VCaP (cell line): ENCODE data around the gene MLXIPL.
A peak's percentile ranks its signal among the peaks of the same experiment; 100 is the strongest.
"Not testable (repeated sequence)": the region's sequence is repeated elsewhere in the genome, so short reads cannot be mapped to it uniquely, and the experiment has no call there.

ENCODE experiments used
- H3K27ac ChIP-seq: fragments of 450-650 bp; 2 replicates; pipeline ENCODE4 v1.5.1; 2017
- TF ChIP-seq, protein P1 (sequence below): fragments of 450-650 bp; conservative IDR thresholded peaks from 2 replicates; pipeline ENCODE4 v1.5.1; 2017; ENCODE audit warnings: mild to moderate bottlenecking, moderate library complexity

Gene MLXIPL

DNA sequence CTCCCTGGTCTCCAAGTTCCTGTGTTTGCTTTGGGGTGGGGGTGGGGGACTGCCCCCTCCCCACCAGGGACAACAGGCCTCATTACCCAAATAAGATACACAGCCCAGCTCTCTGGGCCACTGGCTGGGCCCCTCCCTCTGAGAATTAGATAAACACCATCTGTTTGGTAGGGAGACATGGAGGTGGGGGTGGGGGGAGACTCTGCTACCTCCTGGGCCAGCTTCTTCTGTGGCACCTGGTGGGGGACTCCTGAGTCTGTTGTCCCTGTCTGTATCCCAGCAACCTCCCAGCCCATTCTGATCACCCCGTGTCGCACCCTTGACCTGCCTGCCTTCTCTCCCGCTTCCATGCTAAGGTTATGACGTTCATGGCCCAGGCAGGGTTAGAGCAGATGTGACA, 5.8 kb downstream of the MLXIPL start:
- no peak overlapping the region for H3K27ac ChIP-seq
- TF ChIP-seq, protein P1, sequence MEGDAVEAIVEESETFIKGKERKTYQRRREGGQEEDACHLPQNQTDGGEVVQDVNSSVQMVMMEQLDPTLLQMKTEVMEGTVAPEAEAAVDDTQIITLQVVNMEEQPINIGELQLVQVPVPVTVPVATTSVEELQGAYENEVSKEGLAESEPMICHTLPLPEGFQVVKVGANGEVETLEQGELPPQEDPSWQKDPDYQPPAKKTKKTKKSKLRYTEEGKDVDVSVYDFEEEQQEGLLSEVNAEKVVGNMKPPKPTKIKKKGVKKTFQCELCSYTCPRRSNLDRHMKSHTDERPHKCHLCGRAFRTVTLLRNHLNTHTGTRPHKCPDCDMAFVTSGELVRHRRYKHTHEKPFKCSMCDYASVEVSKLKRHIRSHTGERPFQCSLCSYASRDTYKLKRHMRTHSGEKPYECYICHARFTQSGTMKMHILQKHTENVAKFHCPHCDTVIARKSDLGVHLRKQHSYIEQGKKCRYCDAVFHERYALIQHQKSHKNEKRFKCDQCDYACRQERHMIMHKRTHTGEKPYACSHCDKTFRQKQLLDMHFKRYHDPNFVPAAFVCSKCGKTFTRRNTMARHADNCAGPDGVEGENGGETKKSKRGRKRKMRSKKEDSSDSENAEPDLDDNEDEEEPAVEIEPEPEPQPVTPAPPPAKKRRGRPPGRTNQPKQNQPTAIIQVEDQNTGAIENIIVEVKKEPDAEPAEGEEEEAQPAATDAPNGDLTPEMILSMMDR, result no peak

DNA sequence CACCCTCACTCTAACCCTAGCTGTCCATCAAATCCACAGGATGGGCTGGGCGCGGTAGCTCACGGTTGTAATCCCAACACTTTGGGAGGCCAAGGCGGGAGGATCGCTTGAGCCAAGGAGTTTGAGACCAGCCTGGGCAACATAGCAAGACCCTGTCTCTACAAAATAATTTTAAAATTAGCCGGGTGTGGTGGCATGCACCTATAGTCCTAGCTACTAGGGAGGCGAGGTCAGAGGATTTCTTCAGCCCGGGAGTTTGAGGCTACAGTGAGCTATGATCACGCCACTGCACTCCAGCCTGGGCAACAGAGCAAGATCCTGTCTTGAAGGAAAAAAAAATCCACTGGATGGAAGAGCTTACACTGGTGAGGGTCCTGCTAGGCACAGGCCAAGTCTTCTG, 6.8 kb downstream of the MLXIPL start:
- H3K27ac ChIP-seq, result not testable (repeated sequence)

DNA sequence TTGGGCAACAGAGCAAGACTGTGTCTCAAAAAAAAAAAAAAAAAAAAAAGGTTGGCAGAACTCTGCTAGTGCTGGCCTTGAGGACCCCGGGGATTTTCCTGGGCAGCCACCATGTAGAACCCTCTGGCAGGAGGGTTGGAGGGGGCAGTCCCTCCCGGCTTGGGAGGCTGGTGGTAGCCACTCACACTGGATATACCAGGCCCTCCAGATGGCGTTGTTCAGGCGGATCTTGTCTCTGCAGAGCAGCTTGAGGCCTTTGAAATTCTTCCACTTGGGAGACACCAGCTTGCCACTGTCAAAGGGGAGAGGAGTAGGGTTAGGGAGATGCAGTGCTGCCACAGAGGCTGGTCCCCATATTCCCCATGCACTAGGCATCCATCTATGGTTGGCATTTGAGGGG, 8.4 kb downstream of the MLXIPL start:
- no peak overlapping the region for H3K27ac ChIP-seq

DNA sequence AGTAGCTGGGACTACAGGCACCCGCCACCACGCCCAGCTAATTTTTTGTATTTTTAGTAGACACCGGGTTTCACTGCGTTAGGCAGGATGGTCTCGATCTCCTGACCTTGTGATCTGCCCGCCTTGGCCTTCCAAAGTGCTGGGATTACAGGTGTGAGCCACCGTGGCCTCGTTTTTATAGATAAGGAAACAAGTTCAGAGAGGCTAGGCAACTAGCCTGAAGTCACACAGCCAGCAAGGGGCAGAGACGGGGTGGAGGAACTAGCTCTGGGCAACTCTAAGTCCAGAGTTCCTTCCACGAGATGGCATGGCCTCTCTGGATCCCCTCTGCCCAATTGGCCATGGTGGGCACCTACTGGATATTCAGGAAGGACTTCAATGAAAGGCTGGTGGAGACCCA, 9.4 kb downstream of the MLXIPL start:
- H3K27ac ChIP-seq, result not testable (repeated sequence)

More for the DNA sequence above, 8.4 kb downstream of the MLXIPL start:
- TF ChIP-seq, protein P1, result no peak

DNA sequence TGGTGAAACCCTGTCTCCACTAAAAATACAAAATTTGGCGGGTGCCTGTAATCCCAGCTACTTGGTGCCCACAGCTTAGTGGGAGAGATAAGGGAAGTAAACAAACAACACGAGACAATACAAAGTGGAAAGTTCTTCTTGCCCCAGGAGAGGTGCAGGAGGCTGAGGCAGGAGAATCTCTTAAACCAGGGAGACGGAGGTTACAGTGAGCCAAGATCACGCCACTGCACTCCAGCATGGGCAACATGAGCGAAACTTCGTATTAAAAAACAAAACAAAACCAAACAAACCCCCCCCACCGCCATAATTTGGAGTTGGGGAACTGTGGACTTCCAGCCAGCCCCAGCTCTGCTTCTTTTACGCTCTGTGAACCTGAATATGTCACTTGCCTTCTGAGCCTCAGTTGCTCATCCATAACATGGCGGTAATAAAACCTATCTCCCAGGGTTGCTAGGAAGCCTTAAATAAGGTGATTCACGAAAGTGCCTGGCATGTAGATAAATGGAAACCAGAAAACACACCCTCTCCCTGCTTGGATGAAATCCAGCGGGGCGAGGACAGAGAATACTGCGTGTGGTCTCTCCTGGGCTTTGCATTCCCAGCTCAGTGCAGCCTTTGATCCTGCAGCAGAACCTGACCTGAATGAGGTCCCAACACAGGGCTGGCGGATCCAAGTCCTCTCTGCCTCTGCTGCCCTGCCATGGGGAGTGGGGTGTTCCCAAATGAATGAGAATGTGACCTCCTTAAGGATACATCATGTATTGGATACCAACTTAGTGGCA, 10.2 kb downstream of the MLXIPL start:
- H3K27ac ChIP-seq, result peak overlapping the region; percentile 72; the same call in 1 of the 2 replicates
- TF ChIP-seq, protein P1, result no peak

DNA sequence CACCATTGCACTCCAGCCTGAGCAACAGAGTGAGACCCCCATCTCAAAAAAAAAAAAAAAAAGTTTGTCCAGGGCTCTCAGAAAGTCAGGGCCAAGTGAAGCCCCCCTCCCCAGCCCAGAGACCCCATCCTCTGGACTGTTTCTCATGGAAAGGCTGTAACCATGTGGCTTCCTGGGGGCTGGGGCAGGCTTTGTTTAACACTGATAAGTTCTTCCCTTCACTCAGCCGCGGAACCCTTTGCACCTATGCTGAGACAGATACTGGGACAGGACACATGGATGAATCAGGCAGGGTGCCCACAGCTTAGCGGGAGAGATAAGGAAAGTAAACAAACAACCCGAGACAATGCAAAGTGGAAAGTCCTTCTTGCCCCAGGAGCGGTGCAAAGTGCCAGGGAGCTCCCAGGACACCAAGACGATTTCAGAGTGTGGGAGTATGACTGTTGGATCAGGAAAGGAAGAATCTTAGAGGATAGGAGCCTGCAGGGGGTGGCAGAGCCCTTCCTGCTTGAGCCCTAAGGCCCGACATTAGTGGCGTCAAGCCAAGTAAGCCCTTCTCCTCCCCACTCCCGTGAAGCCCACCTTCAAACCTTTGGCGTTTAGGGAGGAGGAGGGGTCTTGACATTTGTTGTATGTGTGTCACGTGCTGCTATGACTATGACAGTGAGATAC, 11.6 kb downstream of the MLXIPL start:
- TF ChIP-seq, protein P1, result peak; percentile 64
- peak overlapping the region; percentile 72 for H3K27ac ChIP-seq

DNA sequence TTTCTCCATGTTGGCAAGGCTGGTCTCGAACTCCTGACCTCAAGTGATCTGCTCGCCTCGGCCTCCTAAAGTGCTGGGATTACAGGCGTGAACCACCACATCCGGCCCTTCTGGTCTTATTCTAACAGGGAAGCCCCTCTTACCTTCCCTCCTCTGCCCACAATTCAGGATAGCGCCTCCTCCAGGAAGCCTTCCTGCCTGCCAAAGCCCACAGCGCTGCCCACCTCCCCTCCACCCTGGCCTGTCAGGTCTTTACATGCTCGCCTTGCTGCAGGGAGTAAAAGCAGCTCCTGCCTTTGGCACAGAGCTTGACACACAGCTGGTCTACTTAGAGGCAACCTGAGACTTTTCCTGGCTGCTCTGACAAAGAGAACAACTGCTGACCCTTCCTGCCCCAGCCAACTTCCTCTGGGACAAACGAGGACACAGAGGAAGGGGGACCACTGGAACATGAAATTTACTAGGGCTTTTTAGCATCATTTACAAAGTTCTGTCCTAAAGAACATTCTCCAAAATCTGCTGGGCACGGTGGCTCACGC, 13.2 kb downstream of the MLXIPL start:
- no peak overlapping the region for H3K27ac ChIP-seq
- TF ChIP-seq, protein P1, result no peak

DNA sequence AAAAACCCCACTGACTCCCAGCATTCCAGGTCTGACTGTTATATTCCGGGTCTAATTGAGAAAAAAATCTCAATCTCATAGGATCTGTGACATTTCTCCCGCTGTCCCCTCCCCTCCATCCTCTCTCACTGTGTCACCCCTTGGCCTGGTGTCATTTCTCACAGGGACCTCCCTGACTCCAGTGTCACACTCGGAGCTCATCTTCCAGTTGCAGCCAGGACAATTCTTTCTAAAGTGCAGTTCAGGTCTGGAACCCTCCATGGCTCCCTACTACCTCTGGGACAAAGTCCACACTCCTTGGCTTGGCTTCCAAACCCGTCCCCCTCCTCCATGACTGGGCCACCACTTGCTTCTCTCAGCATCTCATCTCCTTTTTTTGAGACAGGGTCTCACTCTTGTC, 14.2 kb downstream of the MLXIPL start:
- no peak overlapping the region for H3K27ac ChIP-seq
- TF ChIP-seq, protein P1, result no peak

DNA sequence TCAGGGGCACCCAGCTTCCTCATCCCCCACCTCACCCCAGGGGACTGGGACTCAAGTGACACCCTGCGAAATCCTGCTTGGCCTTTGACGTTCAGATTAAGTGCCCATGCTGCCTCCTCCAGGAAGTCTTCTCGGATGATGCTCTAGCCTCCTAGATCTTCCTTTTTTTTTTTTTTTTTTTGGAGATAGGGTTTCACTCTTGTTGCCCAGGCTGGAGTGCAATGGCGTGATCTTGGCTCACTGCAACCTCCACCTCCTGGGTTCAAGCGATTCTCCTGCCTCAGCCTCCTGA, 16.7 kb downstream of the MLXIPL start:
- H3K27ac ChIP-seq, result not testable (repeated sequence)
